Osteoblast (primary cell): ENCODE measurements around the gene CCDC88B. TPM values are rescaled to one million over a fixed set of nuclear protein-coding genes. Genes with fewer than 3 reads are reported as not detected.

ENCODE experiments used
- DNase-seq: peaks from one replicate; pipeline ENCODE4 v3.0.0; 2011; ENCODE audit warnings: low spot score, mixed read lengths; ENCODE audit not compliant: insufficient read length; ENCODE audit errors: missing footprints
- H2AFZ ChIP-seq: 2 replicates; pipeline ENCODE4 v1.6.0; 2011; ENCODE audit warnings: mild to moderate bottlenecking, low read length
- H3K27ac ChIP-seq: 2 replicates; pipeline ENCODE4 v1.5.1; 2011; ENCODE audit warnings: mild to moderate bottlenecking, low read depth, low read length, moderate library complexity
- H3K27me3 ChIP-seq: 2 replicates; pipeline ENCODE4 v1.6.0; 2012; ENCODE audit warnings: mild to moderate bottlenecking, control low read depth, inconsistent platforms, low read length, moderate library complexity; ENCODE audit not compliant: insufficient read depth
- H3K36me3 ChIP-seq: 2 replicates; pipeline ENCODE4 v1.5.1; 2011; ENCODE audit warnings: mild to moderate bottlenecking, low read length, control low read depth, moderate library complexity; ENCODE audit not compliant: insufficient read depth
- H3K4me1 ChIP-seq: 2 replicates; pipeline ENCODE4 v1.5.1; 2011; ENCODE audit warnings: mild to moderate bottlenecking, low read length, control low read depth, moderate library complexity; ENCODE audit not compliant: insufficient read depth
- H3K4me2 ChIP-seq: 2 replicates; pipeline ENCODE4 v1.6.0; 2011; ENCODE audit warnings: mild to moderate bottlenecking, low read length; ENCODE audit not compliant: insufficient read depth
- H3K4me3 ChIP-seq: fragments of 200-600 bp; sonication (generic); 3 replicates; pipeline ENCODE4 v1.5.1; 2012; ENCODE audit warnings: mild to moderate bottlenecking, low read length, inconsistent platforms; ENCODE audit not compliant: insufficient read depth
- H3K79me2 ChIP-seq: 2 replicates; pipeline ENCODE4 v1.6.0; 2012; ENCODE audit warnings: mild to moderate bottlenecking, low read length, control low read depth, inconsistent platforms; ENCODE audit not compliant: insufficient read depth
- H3K9me3 ChIP-seq: 2 replicates; pipeline ENCODE4 v1.5.1; 2011; ENCODE audit warnings: low read depth, low read length, control low read depth
- H4K20me1 ChIP-seq: 2 replicates; pipeline ENCODE4 v1.6.0; 2012; ENCODE audit warnings: mild to moderate bottlenecking, low read length, control low read depth; ENCODE audit not compliant: insufficient read depth
- total RNA-seq: library from RNA; depleted of rRNA; stranded (reverse); fragments of >200 nt; gene quantifications from 2 replicates; pipeline ENCODE4 v1.2.3, GENCODE V29; 2012
- TF ChIP-seq, protein P1 (sequence below): IDR thresholded peaks from 2 replicates; pipeline ENCODE4 v1.5.1; 2011; ENCODE audit warnings: mild to moderate bottlenecking, low read depth, low read length, moderate library complexity; ENCODE audit errors: extremely low read depth

The CCDC88B gene
- total RNA-seq, 1 donor = 1.4 TPM

DNA sequence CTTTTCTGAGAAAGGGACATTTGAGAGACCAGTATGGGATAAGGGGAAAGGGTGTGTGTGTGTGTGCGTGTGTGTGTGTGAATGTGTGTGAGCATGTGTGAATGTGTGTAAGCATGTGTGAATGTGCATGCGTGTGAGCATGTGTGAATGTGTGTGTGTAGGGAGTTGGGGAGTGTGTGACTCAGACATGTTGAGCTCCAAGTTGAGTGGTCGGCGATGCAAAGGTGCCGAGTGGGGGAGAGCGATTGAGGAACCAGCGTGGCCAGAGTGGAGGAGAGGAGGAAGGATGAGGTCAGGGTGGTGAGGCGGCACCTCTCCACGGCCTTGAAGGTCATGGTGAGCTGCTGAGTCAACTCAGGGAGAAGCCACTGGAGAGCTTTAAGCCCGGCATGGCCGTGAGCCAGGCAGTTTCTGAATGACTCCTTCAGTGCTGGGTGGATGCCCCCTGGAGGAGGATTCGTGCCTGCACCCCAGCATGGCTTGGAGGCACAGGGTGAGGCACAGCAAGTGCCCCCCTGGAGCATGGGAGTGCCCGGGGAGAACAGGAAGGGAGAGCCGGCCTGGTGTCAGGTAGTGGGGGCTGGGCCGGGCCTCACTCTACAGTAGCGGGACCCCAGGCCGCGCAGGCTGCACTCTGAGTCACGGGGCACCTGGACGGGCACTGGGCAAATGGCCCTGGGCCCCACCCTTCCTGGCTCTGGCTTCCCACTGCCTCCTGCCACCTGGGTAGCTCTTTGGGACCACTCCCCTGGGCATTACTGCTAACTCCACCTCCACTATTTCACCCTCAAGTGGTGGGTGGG lies 8.2 kb upstream of the CCDC88B start:
- H2AFZ ChIP-seq = peak overlapping the region; percentile 66
- peaks cover 34% of the 10 kb centered on the region for H3K4me1 ChIP-seq
- peak overlapping the region; percentile 74 for H3K4me2 ChIP-seq
- H4K20me1 ChIP-seq = no peaks in the 10 kb centered on the region
- no peak overlapping the region for H3K4me3 ChIP-seq
- no peaks in the 10 kb centered on the region for H3K79me2 ChIP-seq
- peak; percentile 98 for DNase-seq
- no peaks in the 10 kb centered on the region for H3K27me3 ChIP-seq
- no peak overlapping the region for H3K27ac ChIP-seq
- H3K9me3 ChIP-seq = no peaks in the 10 kb centered on the region
- TF ChIP-seq, protein P1, sequence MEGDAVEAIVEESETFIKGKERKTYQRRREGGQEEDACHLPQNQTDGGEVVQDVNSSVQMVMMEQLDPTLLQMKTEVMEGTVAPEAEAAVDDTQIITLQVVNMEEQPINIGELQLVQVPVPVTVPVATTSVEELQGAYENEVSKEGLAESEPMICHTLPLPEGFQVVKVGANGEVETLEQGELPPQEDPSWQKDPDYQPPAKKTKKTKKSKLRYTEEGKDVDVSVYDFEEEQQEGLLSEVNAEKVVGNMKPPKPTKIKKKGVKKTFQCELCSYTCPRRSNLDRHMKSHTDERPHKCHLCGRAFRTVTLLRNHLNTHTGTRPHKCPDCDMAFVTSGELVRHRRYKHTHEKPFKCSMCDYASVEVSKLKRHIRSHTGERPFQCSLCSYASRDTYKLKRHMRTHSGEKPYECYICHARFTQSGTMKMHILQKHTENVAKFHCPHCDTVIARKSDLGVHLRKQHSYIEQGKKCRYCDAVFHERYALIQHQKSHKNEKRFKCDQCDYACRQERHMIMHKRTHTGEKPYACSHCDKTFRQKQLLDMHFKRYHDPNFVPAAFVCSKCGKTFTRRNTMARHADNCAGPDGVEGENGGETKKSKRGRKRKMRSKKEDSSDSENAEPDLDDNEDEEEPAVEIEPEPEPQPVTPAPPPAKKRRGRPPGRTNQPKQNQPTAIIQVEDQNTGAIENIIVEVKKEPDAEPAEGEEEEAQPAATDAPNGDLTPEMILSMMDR = peak; percentile 77
- H3K36me3 ChIP-seq = no peaks in the 10 kb centered on the region

DNA sequence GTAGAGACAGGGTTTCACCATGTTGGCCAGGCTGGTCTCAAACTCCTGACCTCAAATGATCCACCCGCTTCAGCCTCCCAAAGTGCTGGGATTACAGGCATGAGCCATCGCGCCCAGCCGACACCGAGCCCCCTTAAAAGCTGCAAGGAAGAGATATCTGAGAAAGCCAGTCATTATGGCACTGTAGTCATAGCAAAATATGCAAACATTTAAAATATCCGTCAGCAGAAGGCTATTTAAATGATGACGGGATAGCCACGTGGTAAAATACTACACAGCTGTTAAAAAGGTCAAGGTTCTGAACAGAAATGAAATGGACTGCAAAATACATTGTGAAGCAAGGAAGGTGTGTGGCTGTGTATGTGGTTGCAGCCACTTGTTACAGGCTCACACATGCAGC lies 6.4 kb upstream of the CCDC88B start:
- H4K20me1 ChIP-seq = no peaks in the 10 kb centered on the region
- no peaks in the 10 kb centered on the region for H3K79me2 ChIP-seq
- no peak overlapping the region for H3K4me3 ChIP-seq
- H3K36me3 ChIP-seq = no peaks in the 10 kb centered on the region
- H2AFZ ChIP-seq = no peak overlapping the region
- no peaks in the 10 kb centered on the region for H3K27me3 ChIP-seq
- peak; percentile 17 for DNase-seq
- H3K4me1 ChIP-seq = peaks cover 34% of the 10 kb centered on the region
- H3K4me2 ChIP-seq = no peak overlapping the region
- TF ChIP-seq, protein P1 = no peak
- H3K9me3 ChIP-seq = no peaks in the 10 kb centered on the region
- no peak overlapping the region for H3K27ac ChIP-seq

DNA sequence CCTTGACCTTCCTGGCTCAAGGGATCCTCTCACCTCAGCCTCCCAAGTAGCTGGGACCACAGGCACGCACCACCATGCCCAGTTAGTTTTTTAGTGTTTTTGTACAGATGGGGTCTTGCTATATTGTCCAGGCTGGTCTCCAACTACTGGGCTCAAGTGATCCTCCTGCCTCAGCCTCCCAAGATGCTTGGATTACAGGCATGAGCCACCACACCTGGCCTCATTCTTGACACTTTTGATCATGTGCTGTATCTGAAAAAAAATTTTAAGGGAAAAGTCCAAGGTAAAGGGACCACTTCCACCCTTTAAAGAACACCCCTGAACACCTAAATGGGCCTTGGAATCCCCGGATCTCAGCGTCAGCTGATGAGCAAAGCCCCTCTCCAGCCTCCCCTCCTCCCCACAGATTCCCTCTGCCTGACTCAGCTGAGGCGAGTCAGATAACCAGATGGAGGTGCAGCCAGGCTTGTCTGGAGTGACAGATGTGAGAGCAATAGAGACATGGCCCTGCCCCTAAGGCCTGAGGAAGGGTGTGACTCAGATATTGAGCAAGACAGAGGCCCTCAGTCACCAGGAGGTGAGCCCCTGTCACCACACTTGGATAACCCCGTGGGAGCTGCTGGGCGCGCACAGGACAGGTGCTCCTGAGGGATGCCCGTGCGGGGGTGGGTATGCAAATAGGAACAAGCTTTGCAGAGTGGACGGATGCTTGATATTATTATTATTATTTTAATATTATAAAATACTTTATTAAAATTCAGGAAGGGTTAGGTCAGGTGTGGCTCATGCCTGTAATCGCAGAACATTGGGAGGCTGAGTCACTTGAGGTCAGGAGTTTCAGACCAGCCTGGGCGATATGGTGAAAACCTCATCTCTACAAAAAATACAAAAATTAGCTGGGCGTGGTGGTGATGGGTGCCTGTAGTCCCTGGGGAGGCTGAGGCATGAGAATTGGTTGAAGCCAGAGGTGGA lies 5.0 kb upstream of the CCDC88B start:
- TF ChIP-seq, protein P1 = no peak
- H4K20me1 ChIP-seq = no peaks in the 10 kb centered on the region
- no peaks in the 10 kb centered on the region for H3K9me3 ChIP-seq
- DNase-seq = peak; percentile 95
- H3K4me2 ChIP-seq = no peak overlapping the region
- no peaks in the 10 kb centered on the region for H3K79me2 ChIP-seq
- no peaks in the 10 kb centered on the region for H3K27me3 ChIP-seq
- H2AFZ ChIP-seq = no peak overlapping the region
- H3K36me3 ChIP-seq = no peaks in the 10 kb centered on the region
- H3K4me3 ChIP-seq = no peak overlapping the region
- peaks cover 22% of the 10 kb centered on the region for H3K4me1 ChIP-seq
- H3K27ac ChIP-seq = no peak overlapping the region
